PC-3 (cell line): ENCODE data around the gene PPFIA1. TPM values are rescaled to one million over a fixed set of nuclear protein-coding genes. Genes with fewer than 3 reads are reported as not detected.

ENCODE experiments used
- ATAC-seq: fragments of 200-7000 bp; cut with Tn5 transposase; 2 replicates; pipeline ENCODE4 v1.9.1; 2020; ENCODE audit warnings: mild to moderate bottlenecking, moderate library complexity
- BruUV-seq: library from RNA; stranded (reverse); fragments of 400-500 nt; replicated peaks from 2 replicates; lab custom pipeline; 2021; lab: Mats Ljungman, UMichigan
- CTCF ChIA-PET: fragments of 300-600 bp; sonication (Branson Sonifier 250); formaldehyde crosslinking; loops from one replicate; lab custom pipeline; 2022; ENCODE audit warnings: antibody characterized with exemption; lab: Charles Lee
- POLR2A ChIA-PET: fragments of 300-600 bp; sonication (Branson Sonifier 250); formaldehyde crosslinking; loops from one replicate; lab custom pipeline; 2022; ENCODE audit warnings: antibody characterized with exemption; ENCODE audit not compliant: unreplicated experiment; lab: Charles Lee
- DNase-seq: peaks from one replicate; pipeline ENCODE4 v3.0.0-alpha.2; 2015
- H2AFZ ChIP-seq: fragments of 300-600 bp; sonication (generic); 2 replicates; pipeline ENCODE4 v1.6.0; 2016; ENCODE audit warnings: antibody characterized with exemption, low read length
- H3F3A ChIP-seq: fragments of 300-600 bp; sonication (generic); one replicate; pipeline ENCODE4 v1.6.0; 2017; ENCODE audit warnings: antibody characterized with exemption, low read length, control low read depth, mild to moderate bottlenecking; ENCODE audit not compliant: unreplicated experiment
- H3K27ac ChIP-seq: fragments of 300-600 bp; sonication (generic); 2 replicates; pipeline ENCODE4 v1.5.1; 2016; ENCODE audit warnings: mild to moderate bottlenecking, low read length
- H3K27me3 ChIP-seq: fragments of 300-600 bp; sonication (generic); 2 replicates; pipeline ENCODE4 v1.6.1; 2016; ENCODE audit warnings: low read length, mixed read lengths
- H3K36me3 ChIP-seq: fragments of 300-600 bp; sonication (generic); 2 replicates; pipeline ENCODE4 v1.6.1; 2016; ENCODE audit warnings: low read depth, mixed run types, low read length, mixed read lengths
- H3K4me1 ChIP-seq: fragments of 300-600 bp; sonication (generic); 2 replicates; pipeline ENCODE4 v1.5.1; 2016; ENCODE audit warnings: low read length; ENCODE audit not compliant: insufficient read depth
- H3K4me2 ChIP-seq: fragments of 300-600 bp; sonication (generic); 2 replicates; pipeline ENCODE4 v1.6.0; 2016; ENCODE audit warnings: low read length
- H3K4me3 ChIP-seq: fragments of 300-600 bp; sonication (generic); 2 replicates; pipeline ENCODE4 v1.5.1; 2016; ENCODE audit warnings: mild to moderate bottlenecking, low read length, mixed read lengths
- H3K79me2 ChIP-seq: fragments of 300-600 bp; sonication (generic); 2 replicates; pipeline ENCODE4 v1.6.1; 2017; ENCODE audit warnings: low read length, mixed read lengths
- H3K9ac ChIP-seq: fragments of 300-600 bp; sonication (generic); 2 replicates; pipeline ENCODE4 v1.6.0; 2016; ENCODE audit warnings: mild to moderate bottlenecking, low read length
- H3K9me2 ChIP-seq: fragments of 300-600 bp; sonication (generic); replicated peaks from 2 replicates; pipeline ENCODE4 v1.6.1; 2016; ENCODE audit warnings: mixed run types, low read length, mixed read lengths
- H3K9me3 ChIP-seq: fragments of 300-600 bp; sonication (generic); 2 replicates; pipeline ENCODE4 v1.6.1; 2016; ENCODE audit warnings: low read length, mixed read lengths
- H4K20me1 ChIP-seq: fragments of 300-600 bp; sonication (generic); 2 replicates; pipeline ENCODE4 v1.6.1; 2016; ENCODE audit warnings: low read length, mixed read lengths
- EZH2 ChIP-seq: fragments of 300-600 bp; sonication (generic); IDR thresholded peaks from one replicate; pipeline ENCODE4 v1.6.1; 2017; ENCODE audit warnings: antibody characterized with exemption, mild to moderate bottlenecking, low read length; ENCODE audit not compliant: unreplicated experiment
- EZH2phosphoT487 ChIP-seq: fragments of 300-600 bp; sonication (generic); IDR thresholded peaks from 2 replicates; pipeline ENCODE4 v1.6.1; 2018; ENCODE audit warnings: mild to moderate bottlenecking, antibody characterized with exemption, low read length, borderline replicate concordance
- intact Hi-C: fragments of 100-400 bp; cut with micrococcal nuclease; formaldehyde crosslinking; loops from 2 replicates; pipeline ENCODE4 v1.9.0; 2023
- total RNA-seq: library from RNA; depleted of rRNA; stranded (reverse); fragments of >200 nt; gene quantifications from 2 replicates; pipeline ENCODE4 v1.2.3, GENCODE V29; 2014
- TF ChIP-seq, protein P1 (sequence below): fragments of 300-600 bp; sonication (generic); conservative IDR thresholded peaks from 2 replicates; pipeline ENCODE4 v1.5.1; 2017; ENCODE audit warnings: antibody characterized with exemption, low read depth, mild to moderate bottlenecking, low read length

The PPFIA1 gene
- total RNA-seq, 1 experiment from 2014 or later, result 57.5 TPM

- TF ChIP-seq EZH2phosphoT487, result no peak
- no peak for TF ChIP-seq EZH2
- TF ChIP-seq, protein P1, sequence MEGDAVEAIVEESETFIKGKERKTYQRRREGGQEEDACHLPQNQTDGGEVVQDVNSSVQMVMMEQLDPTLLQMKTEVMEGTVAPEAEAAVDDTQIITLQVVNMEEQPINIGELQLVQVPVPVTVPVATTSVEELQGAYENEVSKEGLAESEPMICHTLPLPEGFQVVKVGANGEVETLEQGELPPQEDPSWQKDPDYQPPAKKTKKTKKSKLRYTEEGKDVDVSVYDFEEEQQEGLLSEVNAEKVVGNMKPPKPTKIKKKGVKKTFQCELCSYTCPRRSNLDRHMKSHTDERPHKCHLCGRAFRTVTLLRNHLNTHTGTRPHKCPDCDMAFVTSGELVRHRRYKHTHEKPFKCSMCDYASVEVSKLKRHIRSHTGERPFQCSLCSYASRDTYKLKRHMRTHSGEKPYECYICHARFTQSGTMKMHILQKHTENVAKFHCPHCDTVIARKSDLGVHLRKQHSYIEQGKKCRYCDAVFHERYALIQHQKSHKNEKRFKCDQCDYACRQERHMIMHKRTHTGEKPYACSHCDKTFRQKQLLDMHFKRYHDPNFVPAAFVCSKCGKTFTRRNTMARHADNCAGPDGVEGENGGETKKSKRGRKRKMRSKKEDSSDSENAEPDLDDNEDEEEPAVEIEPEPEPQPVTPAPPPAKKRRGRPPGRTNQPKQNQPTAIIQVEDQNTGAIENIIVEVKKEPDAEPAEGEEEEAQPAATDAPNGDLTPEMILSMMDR, result no peak
- intact Hi-C loops, result no loop called here
- no peaks in the 10 kb centered on the region for H3K36me3 ChIP-seq
- H3K4me1 ChIP-seq, result peaks cover 22% of the 10 kb centered on the region
- H3K9ac ChIP-seq, result no peak overlapping the region
- no peak overlapping the region for H3K4me2 ChIP-seq
- H3K27me3 ChIP-seq, result no peaks in the 10 kb centered on the region
- DNase-seq, result no peak
- no peaks in the 10 kb centered on the region for H3F3A ChIP-seq
- no peaks in the 10 kb centered on the region for H3K9me2 ChIP-seq
- H3K79me2 ChIP-seq, result no peaks in the 10 kb centered on the region
- ChIA-PET CTCF (interaction anchor here (0.6 kb wide), 1 partner anchor 31 kb away, joined by 5 read pairs; no protein-coding TSS in a partner anchor), POLR2A (no interaction called here)
- H3K9me3 ChIP-seq, result no peaks in the 10 kb centered on the region
- H4K20me1 ChIP-seq, result no peaks in the 10 kb centered on the region
- no peak overlapping the region for H3K4me3 ChIP-seq
- no peak overlapping the region for H3K27ac ChIP-seq
- BruUV-seq, result no TSS peak
- H2AFZ ChIP-seq, result no peak overlapping the region
- no peak for ATAC-seq
Measured at GRCh38 chr11:70240337-70240736, 30.2 kb upstream of the PPFIA1 start.

DNA sequence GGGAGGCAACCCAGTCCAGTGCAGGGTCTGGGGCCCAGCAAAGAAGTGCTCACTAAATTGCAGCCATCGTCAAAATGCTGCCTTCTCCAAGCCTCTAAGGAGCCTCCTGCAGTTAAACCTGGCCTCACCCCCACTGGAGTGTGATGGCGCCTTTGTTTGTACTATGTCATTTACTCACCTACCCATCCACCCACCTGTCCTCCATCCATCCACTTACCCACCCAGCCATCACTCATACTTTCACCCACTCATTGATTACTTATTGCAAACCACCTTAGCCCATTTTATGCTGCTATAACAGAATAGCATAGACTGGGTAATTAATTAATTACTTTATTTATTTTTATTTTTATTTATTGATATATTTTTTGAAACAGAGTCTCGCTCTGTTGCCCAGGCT, 28.8 kb upstream of the PPFIA1 start:
- Histone ChIP-seq H3K4me2 (no peak overlapping the region), H3K27ac (no peak overlapping the region), H3K36me3 (no peaks in the 10 kb centered on the region), H4K20me1 (no peaks in the 10 kb centered on the region), H3K79me2 (no peaks in the 10 kb centered on the region), H3K4me1 (peaks cover 22% of the 10 kb centered on the region), H3K9ac (no peak overlapping the region), H2AFZ (no peak overlapping the region), H3K4me3 (no peak overlapping the region), H3K27me3 (no peaks in the 10 kb centered on the region), H3F3A (no peaks in the 10 kb centered on the region), H3K9me3 (no peaks in the 10 kb centered on the region), H3K9me2 (no peaks in the 10 kb centered on the region)
- ATAC-seq (no peak), DNase-seq (no peak)
- no TSS peak for BruUV-seq
- TF ChIP-seq EZH2 (no peak), EZH2phosphoT487 (no peak)
- TF ChIP-seq, protein P1, result no peak
- POLR2A ChIA-PET, result no interaction called here
- intact Hi-C loops, result no loop called here
- CTCF ChIA-PET, result no interaction called here

DNA sequence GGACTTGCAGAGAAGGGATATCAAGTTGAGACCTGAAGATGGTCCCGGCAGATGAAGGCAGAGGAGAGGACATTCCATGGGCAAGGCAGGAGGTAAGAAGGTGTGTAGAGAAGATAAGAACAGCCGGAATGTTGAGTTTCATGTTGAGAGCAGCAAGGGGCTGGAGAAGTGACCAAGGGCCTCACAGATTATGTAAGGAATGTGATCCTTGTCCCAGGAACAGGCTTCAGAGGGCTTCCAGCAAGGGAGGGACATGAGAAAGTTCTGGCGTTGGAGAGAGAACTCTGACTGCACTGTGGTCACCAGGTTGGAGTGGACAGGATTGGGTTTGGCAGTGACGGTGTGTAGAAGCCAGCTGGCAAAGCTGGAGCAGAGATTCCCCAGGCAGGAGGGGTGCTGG, 27.6 kb upstream of the PPFIA1 start:
- CTCF ChIA-PET, result no interaction called here
- no peak overlapping the region for H3K4me3 ChIP-seq

More for the DNA sequence above, 27.6 kb upstream of the PPFIA1 start:
- POLR2A ChIA-PET, result no interaction called here
- Histone ChIP-seq H3K9me3 (no peaks in the 10 kb centered on the region), H3K4me1 (peaks cover 32% of the 10 kb centered on the region), H3K27me3 (no peaks in the 10 kb centered on the region), H3K9me2 (no peaks in the 10 kb centered on the region), H3K9ac (no peak overlapping the region), H4K20me1 (no peaks in the 10 kb centered on the region), H3K36me3 (no peaks in the 10 kb centered on the region), H3K79me2 (no peaks in the 10 kb centered on the region), H3K4me2 (no peak overlapping the region), H2AFZ (no peak overlapping the region), H3F3A (no peaks in the 10 kb centered on the region), H3K27ac (no peak overlapping the region)
- ATAC-seq (no peak), DNase-seq (no peak)
- TF ChIP-seq, protein P1, result no peak
- TF ChIP-seq EZH2 (no peak), EZH2phosphoT487 (no peak)
- BruUV-seq, result no TSS peak
- intact Hi-C loops, result no loop called here
